ENCODE measurements around the gene MEGF6.
"Not testable (repeated sequence)": the region's sequence is repeated elsewhere in the genome, so short reads cannot be mapped to it uniquely, and the experiment has no call there.

MEGF6 gene

GRCh38 chr1:3595949-3596348 is 15.4 kb downstream of the MEGF6 start:
- no peak for DNase-seq (ENCODE audit: low spot score)

GRCh38 chr1:3594706-3595377 is 16.5 kb downstream of the MEGF6 start:
- no peak for DNase-seq (ENCODE audit: low spot score)

GRCh38 chr1:3593745-3594144 is 17.6 kb downstream of the MEGF6 start:
- DNase-seq (ENCODE audit: low spot score), result no peak

GRCh38 chr1:3593334-3593733 is 18.0 kb downstream of the MEGF6 start:
- no peak for DNase-seq (ENCODE audit: low spot score)

GRCh38 chr1:3590951-3591865 is 20.1 kb downstream of the MEGF6 start:
- no peak for DNase-seq (ENCODE audit: low spot score)

- no peak for DNase-seq (ENCODE audit: low spot score)
These were observed 21.1 kb downstream of the MEGF6 start for GRCh38 chr1:3590139-3590763.

- no peak for DNase-seq (ENCODE audit: low spot score)
These were observed 22.9 kb downstream of the MEGF6 start for GRCh38 chr1:3588395-3588794.

- DNase-seq (ENCODE audit: low spot score), result no peak
These were observed 24.1 kb downstream of the MEGF6 start for GRCh38 chr1:3586986-3587759.

GRCh38 chr1:3585940-3586568 is 25.3 kb downstream of the MEGF6 start:
- DNase-seq (ENCODE audit: low spot score), result no peak

- not testable (repeated sequence) for DNase-seq (ENCODE audit: low spot score)
These were observed 25.9 kb downstream of the MEGF6 start for GRCh38 chr1:3585353-3585868.

- DNase-seq (ENCODE audit: low spot score), result no peak
These were observed 26.4 kb downstream of the MEGF6 start for GRCh38 chr1:3584915-3585314.

GRCh38 chr1:3583751-3584150 is 27.6 kb downstream of the MEGF6 start:
- not testable (repeated sequence) for DNase-seq (ENCODE audit: low spot score)

GRCh38 chr1:3581296-3582036 is 29.8 kb downstream of the MEGF6 start:
- no peak for DNase-seq (ENCODE audit: low spot score)

- no peak for DNase-seq (ENCODE audit: low spot score)
These were observed 31.1 kb downstream of the MEGF6 start for GRCh38 chr1:3580231-3580630.

- no peak for DNase-seq (ENCODE audit: low spot score)
These were observed 31.7 kb downstream of the MEGF6 start for GRCh38 chr1:3579626-3580025.

- DNase-seq (ENCODE audit: low spot score), result no peak
These were observed 32.4 kb downstream of the MEGF6 start for GRCh38 chr1:3578906-3579305.

GRCh38 chr1:3578433-3578805 is 32.9 kb downstream of the MEGF6 start:
- no peak for DNase-seq (ENCODE audit: low spot score)

- DNase-seq (ENCODE audit: low spot score), result no peak
These were observed 33.4 kb downstream of the MEGF6 start for GRCh38 chr1:3577711-3578432.

- no peak for DNase-seq (ENCODE audit: low spot score)
These were observed 34.0 kb downstream of the MEGF6 start for GRCh38 chr1:3577300-3577699.

- no peak for DNase-seq (ENCODE audit: low spot score)
These were observed 35.3 kb downstream of the MEGF6 start for GRCh38 chr1:3575993-3576392.

Measured in HuH-7.5 (cell line).